Loucy (cell line): ENCODE results near the gene PCYT1A.

Experiments
- H2AFZ ChIP-seq: fragments of 200-600 bp; sonication (generic); 2 replicates; pipeline ENCODE4 v1.6.0; 2016; ENCODE audit warnings: antibody characterized with exemption, mild to moderate bottlenecking, low read length, moderate library complexity
- H3F3A ChIP-seq: fragments of 200-600 bp; 2 replicates; pipeline ENCODE4 v1.6.0; 2016; ENCODE audit warnings: antibody characterized with exemption, low read depth, mild to moderate bottlenecking
- H3K27me3 ChIP-seq: fragments of 200-600 bp; sonication (generic); 2 replicates; pipeline ENCODE4 v1.6.1; 2014; ENCODE audit warnings: low read length, mild to moderate bottlenecking; ENCODE audit not compliant: insufficient read depth, poor library complexity, severe bottlenecking
- H3K36me3 ChIP-seq: fragments of 200-600 bp; sonication (generic); 2 replicates; pipeline ENCODE4 v1.6.1; 2016; ENCODE audit warnings: low read length; ENCODE audit not compliant: insufficient read depth
- H3K4me1 ChIP-seq: fragments of 200-600 bp; sonication (generic); 2 replicates; pipeline ENCODE4 v1.5.1; 2014; ENCODE audit warnings: low read length, mild to moderate bottlenecking; ENCODE audit not compliant: insufficient read depth, poor library complexity, severe bottlenecking
- H3K4me2 ChIP-seq: fragments of 200-600 bp; sonication (generic); 2 replicates; pipeline ENCODE4 v1.6.0; 2014; ENCODE audit warnings: antibody characterized with exemption, low read length, low read depth, mild to moderate bottlenecking; ENCODE audit not compliant: poor library complexity, severe bottlenecking
- H3K4me3 ChIP-seq: fragments of 200-600 bp; sonication (generic); 2 replicates; pipeline ENCODE4 v1.5.1; 2014; ENCODE audit warnings: low read length, mild to moderate bottlenecking, mixed read lengths; ENCODE audit not compliant: poor library complexity, severe bottlenecking
- H3K79me2 ChIP-seq: fragments of 200-600 bp; sonication (generic); 2 replicates; pipeline ENCODE4 v1.6.1; 2014; ENCODE audit warnings: low read length; ENCODE audit not compliant: insufficient read depth
- H3K9ac ChIP-seq: fragments of 200-600 bp; sonication (generic); 2 replicates; pipeline ENCODE4 v1.6.0; 2014; ENCODE audit warnings: mild to moderate bottlenecking, low read depth, low read length, moderate library complexity; ENCODE audit not compliant: poor library complexity, severe bottlenecking
- H3K9me2 ChIP-seq: fragments of 200-600 bp; sonication (generic); replicated peaks from 2 replicates; pipeline ENCODE4 v1.6.1; 2016; ENCODE audit warnings: low read depth, low read length, mixed read lengths
- H3K9me3 ChIP-seq: fragments of 200-600 bp; sonication (generic); 2 replicates; pipeline ENCODE4 v1.6.1; 2014; ENCODE audit warnings: mild to moderate bottlenecking, antibody characterized with exemption, low read length, low read depth; ENCODE audit not compliant: insufficient read depth
- H4K20me1 ChIP-seq: fragments of 200-600 bp; sonication (generic); 2 replicates; pipeline ENCODE4 v1.6.0; 2014; ENCODE audit warnings: antibody characterized with exemption, low read length, mild to moderate bottlenecking; ENCODE audit not compliant: insufficient read depth, poor library complexity, severe bottlenecking
- CTCF ChIP-seq: fragments of 200-600 bp; sonication (generic); conservative IDR thresholded peaks from 2 replicates; pipeline ENCODE4 v1.5.1; 2014; ENCODE audit warnings: mild to moderate bottlenecking, antibody characterized with exemption, low read length
- EZH2phosphoT487 ChIP-seq: fragments of 200-600 bp; IDR thresholded peaks from 2 replicates; pipeline ENCODE4 v1.6.1; 2018; ENCODE audit warnings: antibody characterized with exemption, mild to moderate bottlenecking, moderate library complexity, borderline replicate concordance

The PCYT1A gene

GRCh38 chr3:196268284-196269163 is 19.0 kb downstream of the PCYT1A start:
- Histone ChIP-seq H3K9ac (no peak overlapping the region), H3K9me3 (no peaks in the 10 kb centered on the region), H4K20me1 (no peaks in the 10 kb centered on the region), H3K27me3 (no peaks in the 10 kb centered on the region), H3K4me3 (no peak overlapping the region), H3K4me2 (no peak overlapping the region), H2AFZ (no peak overlapping the region), H3K9me2 (no peaks in the 10 kb centered on the region), H3F3A (no peaks in the 10 kb centered on the region), H3K4me1 (no peaks in the 10 kb centered on the region), H3K79me2 (peaks cover 5% of the 10 kb centered on the region), H3K36me3 (peaks cover 27% of the 10 kb centered on the region; the same call in 1 of the 2 replicates)
- TF ChIP-seq EZH2phosphoT487, result no peak

- Histone ChIP-seq H3K4me2 (no peak overlapping the region), H3K4me1 (no peaks in the 10 kb centered on the region), H3F3A (no peaks in the 10 kb centered on the region; the same call in 1 of the 2 replicates), H3K9me3 (no peaks in the 10 kb centered on the region), H4K20me1 (no peaks in the 10 kb centered on the region), H2AFZ (no peak overlapping the region), H3K9ac (no peak overlapping the region), H3K4me3 (no peak overlapping the region), H3K79me2 (no peaks in the 10 kb centered on the region; the same call in 1 of the 2 replicates), H3K36me3 (peaks cover 19% of the 10 kb centered on the region; the same call in 1 of the 2 replicates), H3K9me2 (no peaks in the 10 kb centered on the region), H3K27me3 (no peaks in the 10 kb centered on the region)
- TF ChIP-seq EZH2phosphoT487 (no peak), CTCF (no peak)
These were observed 23.7 kb downstream of the PCYT1A start for GRCh38 chr3:196263819-196264218.

- no peaks in the 10 kb centered on the region for H3K27me3 ChIP-seq
- H4K20me1 ChIP-seq, result no peaks in the 10 kb centered on the region
- no peaks in the 10 kb centered on the region for H3K9me3 ChIP-seq
- no peak for TF ChIP-seq EZH2phosphoT487
- TF ChIP-seq CTCF, result no peak
- H3K9ac ChIP-seq, result no peak overlapping the region
- H3K4me1 ChIP-seq, result no peaks in the 10 kb centered on the region
- no peaks in the 10 kb centered on the region; the same call in 1 of the 2 replicates for H3F3A ChIP-seq
- H2AFZ ChIP-seq, result no peak overlapping the region
- H3K4me3 ChIP-seq, result no peak overlapping the region
- H3K4me2 ChIP-seq, result no peak overlapping the region
- H3K79me2 ChIP-seq, result no peaks in the 10 kb centered on the region; the same call in 1 of the 2 replicates
- peaks cover 27% of the 10 kb centered on the region; the same call in 1 of the 2 replicates for H3K36me3 ChIP-seq
- H3K9me2 ChIP-seq, result no peaks in the 10 kb centered on the region
These were observed 26.7 kb downstream of the PCYT1A start for GRCh38 chr3:196260784-196261183.
